Left forelimb (tissue), 1 donor: Measurements from ENCODE around the gene PSMD14.
"Not testable (repeated sequence)": the region's sequence is repeated elsewhere in the genome, so short reads cannot be mapped to it uniquely, and the experiment has no call there.

Experiments used
- DNase-seq: peaks from one replicate; pipeline ENCODE4 v3.0.0-alpha.2; 2018; ENCODE audit warnings: low spot score

PSMD14 gene

DNA sequence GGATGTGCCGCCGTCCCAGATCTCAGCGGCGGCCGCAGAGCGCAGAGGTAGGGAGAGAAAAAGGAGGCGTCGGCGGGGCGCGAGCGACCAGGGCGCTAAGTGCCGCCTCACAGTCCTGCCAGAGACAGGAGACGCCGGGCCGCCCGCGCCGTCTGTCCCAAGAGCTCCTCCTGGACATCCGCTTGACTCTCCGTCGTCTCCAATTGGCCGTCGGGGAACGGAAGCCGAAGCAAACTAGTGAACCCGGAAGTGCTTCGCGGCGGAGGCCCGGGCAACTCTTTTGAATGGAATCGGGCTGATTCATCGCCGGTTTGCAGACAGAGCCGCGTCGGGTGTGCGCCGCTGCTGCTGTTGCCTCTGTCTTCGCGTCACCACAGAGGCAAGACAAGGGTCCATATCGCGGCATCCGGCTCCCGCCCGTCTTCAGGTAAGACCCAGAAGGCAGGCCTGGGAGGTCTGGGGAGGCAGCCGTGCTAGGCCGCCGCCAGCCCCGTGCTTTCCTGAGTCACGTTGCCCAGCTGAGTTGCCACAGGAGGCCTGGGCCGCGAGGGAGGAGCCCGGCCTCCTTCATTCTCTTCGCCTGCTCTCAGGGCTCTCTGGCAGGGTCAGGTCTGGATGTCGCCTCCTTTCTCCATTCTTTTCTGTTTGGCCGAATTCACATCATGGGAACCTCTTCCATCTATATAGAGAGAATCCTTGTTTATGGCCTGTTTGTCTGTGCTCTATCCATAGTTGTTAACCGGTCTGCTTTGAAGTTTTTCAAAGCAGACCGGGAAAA, at the start of gene PSMD14:
PSMD14 (plus strand) TSS at position 248 of the 778 bp plus-strand sequence. CDS start 10,401 bp downstream, outside the sequence.
- peak; percentile 94 for DNase-seq

DNA sequence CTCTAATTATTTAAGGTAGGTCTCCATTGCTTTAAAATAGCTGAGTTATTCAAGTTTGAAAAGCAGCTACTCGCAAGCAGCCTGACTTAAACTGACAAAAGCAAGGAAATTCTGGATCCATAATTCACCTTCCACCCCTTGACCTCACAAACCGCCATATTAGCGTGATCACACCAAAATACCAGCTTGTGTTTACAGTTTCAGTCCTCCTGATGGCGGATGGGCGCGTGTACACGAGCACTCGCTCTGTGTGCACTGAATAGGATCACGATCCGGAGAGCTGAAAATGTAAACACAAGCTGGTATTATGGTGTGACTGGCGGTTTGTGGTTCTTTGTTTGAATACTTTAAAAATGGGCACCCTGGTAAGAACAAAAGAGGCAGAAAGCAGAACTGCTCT, 42.4 kb upstream of the PSMD14 start:
- DNase-seq = no peak

DNA sequence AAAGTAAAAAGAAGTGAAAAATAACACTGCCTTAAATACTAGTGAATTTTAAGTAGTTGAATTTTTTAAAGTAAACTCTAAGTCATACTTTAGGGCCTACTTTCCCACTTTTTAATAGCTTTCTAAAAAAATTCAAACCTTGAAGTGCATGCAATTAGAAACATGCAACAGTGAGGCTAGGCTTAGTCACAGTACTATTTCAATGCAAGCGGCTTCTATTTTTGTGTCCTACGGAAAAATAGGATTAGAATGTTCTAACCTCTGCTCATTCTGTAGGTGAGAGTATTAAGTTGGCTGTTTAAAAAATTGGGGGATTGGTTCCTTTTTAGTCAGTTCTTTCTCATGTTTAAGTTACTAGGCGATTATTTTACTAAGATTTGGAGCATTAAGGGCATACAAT, 39.1 kb upstream of the PSMD14 start:
- no peak for DNase-seq

DNA sequence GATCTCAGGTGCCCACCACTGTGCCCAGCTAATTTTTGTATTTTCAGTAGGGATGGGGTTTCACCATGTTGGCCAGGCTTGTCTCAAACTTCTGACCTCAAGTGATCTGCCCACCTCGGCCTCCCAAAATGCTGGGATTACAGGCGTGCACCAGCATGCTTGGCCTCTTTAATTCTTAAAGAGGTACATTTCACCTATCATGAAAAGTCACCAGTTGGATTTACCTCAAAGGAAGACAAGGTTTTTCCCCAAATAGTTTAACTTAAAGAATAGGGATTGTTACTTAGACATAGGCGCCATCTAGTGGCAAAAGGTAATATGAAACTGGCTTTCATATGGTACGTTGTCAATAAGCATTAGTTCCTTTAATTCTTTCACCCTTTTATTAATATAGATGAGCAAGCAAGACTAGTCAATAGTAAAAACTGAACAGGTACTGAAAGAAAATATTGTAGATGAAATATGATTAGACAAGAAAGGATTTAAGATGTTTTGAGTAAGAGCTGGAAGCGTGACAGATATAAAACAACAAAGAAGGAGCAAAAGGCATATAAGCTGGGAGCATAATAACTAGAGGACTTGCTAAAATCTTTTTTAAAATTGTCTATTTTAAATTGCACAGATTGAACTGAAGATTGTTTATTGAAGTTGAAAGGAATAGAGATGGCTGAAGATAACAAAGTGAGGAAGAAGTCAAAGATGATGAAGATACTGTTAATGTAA, 35.0 kb upstream of the PSMD14 start:
- DNase-seq = no peak

DNA sequence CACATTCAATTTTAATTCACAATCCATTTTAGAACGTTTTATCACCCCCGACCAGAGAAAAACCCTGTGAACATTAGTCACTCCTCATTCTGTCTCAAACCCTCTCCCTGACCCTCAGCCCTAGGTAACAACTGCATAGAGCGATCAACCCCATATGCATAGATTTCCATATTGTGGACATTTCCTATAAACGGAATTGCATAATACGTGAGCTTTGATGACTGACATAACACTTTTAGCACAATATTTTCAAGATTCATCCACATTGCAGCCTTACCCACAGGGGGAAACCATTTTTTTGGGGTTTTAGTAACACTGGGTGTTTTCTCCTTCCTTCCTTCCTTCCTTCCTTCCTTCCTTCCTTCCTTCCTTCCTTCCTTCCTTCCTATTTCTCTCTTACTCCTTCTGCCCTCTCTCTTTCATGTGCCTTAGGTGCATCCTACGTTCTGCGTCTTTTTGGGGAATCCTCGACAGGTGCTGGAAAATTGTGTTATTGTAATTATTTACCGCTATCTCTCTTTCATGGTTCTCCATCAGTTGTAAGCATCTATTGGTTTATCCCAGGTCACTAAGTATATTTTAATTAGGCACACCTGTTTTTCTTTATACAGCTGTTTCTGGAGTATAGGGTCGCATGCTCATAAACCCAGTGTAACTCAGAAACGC, 29.5 kb upstream of the PSMD14 start:
- DNase-seq = not testable (repeated sequence)

DNA sequence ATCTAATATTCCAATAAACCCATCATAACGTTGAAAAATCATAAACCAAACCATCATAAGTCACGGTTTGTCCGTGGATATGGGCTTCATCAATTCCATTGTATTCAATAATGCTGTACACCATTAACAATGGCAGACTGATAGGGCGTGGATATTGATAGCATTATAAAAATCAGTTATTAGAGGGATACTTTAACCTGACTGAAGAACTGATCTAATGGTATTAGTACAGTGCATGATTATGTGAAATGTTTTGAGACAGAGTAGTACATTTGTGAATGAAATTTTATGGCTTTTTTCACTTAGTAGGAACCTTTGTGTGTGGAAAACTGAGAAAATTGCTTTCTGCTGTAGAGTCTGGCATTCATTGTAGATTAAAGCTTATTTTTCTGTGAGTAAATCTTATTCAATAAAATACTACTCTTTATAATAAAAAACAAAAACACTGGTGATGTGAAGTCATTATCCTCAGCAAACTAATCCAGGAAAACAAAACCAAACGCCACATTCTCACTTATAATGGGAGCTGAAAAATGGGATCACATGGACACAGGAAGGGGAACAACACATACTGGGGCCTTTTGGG, 28.9 kb upstream of the PSMD14 start:
- not testable (repeated sequence) for DNase-seq

DNA sequence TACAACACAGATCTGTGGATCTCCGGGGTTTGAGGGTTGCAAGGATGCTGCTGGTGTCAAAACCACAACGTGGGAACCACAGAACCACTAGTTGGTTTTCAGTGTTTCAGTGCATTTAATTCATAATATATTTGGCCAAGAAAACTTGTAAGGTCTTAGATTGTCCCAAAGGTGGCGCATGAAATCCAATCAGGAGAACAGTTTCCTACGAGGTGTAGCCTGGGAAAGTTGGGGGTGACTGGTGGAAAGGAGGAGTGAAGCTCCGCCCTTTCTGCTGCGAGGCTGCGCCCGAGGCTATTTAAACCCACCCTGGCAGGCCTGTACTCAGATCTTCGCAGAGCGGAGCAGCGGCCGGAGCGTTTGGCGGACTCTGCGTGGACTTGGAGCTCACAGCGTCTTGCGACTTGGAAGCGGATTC, 27.3 kb upstream of the PSMD14 start:
- not testable (repeated sequence) for DNase-seq

DNA sequence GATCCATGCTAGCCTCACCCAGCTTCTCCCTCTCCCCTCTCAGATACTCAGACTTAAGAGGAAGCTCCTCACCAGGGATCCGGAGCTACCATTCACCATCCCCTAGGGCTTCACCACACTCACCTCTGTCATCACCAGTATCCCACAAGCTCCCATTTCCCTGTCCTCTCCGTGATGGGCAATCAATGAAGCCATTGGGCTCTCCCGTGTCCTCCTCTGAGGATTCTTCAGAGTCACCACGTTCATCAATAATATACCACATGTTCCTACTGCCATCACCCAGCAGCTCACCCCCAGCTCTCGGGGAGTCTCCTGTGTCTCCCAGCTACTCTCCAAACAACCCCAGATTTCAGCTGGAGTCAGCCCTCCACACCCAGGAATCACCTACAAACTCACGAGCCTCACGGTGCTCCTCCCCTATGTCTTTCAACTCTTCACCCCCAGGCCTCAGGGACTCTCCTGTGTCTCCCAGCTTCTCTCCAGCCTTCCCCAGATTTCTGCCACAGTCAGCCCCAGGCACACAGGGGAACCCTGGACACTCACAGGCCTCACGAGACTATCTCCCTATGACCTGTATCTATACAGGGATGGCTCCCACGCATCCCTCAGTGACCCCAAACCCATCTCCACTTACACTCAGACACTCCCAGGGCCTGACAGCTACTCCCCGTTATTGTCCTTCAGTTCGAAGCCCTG, 26.5 kb upstream of the PSMD14 start:
- DNase-seq = not testable (repeated sequence)

DNA sequence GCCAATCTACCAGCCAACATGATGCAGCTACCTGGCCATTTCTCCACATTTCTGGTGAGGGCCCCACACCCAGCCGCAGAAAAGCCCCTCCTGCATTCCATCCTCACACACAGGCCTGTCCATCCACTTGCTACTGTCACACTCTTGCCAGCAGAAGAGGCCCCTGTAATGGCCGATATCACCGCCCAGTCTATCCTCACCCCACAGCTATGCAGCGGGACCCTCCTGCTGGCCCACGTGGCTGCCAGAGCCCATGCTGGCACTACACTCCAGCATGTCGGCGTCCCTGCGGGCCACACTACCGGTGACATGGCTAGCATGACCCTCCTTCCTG, 25.9 kb upstream of the PSMD14 start:
- DNase-seq = not testable (repeated sequence)

DNA sequence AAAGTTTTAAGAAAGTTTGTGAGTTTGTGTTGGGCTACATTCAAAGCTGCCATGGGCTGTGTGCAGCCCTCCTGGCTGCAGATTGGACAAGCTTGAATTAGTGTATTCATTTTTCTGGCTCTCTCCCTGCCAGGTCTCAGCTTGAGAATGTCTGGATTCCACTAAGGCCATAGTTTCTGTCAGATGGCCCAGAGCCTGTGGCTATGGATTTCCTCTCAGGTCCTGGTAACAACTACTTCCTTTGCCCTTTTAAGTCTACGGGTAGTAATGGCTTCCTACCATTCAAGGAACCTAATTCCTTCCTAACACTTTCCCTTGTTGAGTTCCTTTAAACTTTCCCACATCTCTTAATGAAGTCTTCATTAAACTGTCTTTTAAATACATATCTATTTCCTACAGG, 24.3 kb upstream of the PSMD14 start:
- DNase-seq = no peak

DNA sequence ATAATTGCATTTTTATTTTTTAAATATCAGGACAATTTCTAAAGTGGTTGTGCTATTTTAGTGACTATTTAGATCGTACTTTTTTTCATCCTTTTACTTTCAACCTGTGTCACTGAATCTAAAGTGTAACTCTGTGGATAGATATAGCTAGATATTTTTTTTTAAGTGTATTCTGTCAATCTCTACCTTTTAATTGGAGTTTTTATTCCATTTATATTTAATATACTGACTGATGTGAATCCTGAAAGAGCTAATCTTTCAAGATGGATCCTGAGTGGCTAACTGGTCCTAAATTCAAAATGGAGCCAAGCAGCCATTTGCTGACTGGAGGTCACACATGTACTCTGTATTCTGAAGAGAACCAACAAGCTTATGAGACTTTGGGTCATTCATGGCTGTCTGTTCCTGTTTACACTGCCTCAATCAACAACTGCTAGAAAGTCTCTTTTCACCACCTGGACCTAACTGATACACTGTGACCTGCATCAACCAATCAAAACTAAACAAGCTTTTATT, 4.6 kb upstream of the PSMD14 start:
- DNase-seq = no peak

DNA sequence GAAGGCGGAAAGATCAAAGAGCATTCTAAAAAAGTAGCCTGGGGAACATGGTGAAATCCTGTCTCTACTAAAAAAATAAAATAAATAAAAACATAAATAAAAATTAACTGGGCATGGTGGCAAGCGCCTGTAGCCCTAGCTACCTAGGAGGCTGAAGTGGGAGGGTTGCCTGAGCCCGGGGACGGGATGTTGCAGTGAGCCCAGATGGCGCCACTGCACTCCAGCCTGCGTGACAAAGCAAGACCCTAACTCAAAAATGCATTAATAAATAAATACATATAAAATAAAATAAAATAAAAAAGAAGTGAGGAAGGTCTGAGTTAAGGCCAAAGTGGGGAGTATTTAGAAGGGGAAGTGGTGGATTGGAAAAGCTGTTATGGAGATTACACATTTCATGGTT, 1.3 kb upstream of the PSMD14 start:
- no peak for DNase-seq

DNA sequence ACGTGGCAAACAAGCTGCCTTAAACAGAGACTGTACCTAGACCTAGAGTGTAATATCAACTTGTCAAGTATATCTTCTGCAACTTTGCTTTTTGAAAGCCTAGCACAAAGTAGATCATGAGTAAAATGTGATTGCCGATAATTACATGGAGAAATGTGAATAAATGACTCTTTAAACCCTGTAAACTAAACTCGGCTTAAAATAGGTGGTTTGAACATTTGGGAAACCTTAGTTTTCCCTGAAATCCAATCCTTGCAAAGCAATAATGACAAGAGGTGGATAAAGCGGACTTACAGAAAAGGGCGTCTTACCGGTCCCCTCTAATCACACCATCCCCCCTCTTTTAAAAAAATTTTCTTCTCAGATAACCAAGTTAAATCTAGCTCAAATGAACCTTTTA, 549 bp upstream of the PSMD14 start:
- DNase-seq = no peak

DNA sequence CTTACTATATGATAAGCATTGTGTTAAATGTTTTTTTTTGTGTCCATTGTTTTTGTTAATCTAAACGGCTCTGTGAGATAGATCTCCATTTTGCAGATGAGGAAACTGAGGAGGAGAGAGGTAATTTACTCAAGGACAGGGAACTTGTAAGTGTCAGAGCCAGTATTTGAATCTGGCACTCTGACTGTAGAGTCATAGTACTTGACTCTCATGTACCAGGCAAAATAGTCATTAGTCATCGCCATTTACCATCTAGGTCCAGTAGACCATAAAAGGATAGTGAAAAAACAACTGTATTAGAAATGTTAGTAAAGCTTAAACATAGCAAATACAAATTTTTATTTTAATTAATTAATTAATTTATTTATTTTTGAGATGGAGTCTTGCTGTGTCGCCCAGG, 4.8 kb downstream of the PSMD14 start:
- DNase-seq = no peak

DNA sequence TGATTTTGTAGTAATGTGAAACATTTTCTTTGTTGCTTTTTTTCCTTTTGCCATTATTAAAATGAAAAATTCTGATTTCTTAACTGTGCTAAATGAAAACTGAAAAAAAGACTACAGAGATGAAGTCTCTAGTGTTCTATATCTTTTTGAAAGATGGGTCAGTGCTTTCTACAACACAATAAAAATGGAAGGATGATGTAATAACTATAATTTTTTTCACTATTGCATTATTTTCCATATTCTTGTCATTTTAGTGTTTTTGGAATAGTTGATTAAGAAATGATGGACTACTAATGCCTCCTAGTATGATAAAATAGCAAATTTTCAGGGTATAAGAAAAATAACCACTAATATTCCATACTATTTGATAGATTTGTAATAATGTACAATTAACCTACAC, 7.2 kb downstream of the PSMD14 start:
- DNase-seq = no peak

DNA sequence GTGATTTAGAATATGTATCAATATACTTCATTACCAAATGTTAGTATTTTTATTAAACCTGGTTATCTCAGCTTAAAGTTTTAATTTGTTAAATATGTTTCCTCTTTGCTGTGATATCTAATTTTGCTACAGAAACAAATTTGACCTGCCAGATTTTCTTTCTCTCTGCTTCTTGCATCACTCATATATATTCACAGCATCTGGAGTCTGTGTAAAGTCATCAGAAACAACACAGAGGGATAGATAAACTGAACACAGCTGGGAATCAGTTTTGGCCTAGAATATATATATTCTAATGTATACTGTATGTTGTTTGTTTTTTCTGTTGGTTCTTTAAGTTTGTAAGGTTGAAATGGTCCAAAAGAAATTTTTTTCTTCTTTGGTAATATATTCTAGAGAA, 8.5 kb downstream of the PSMD14 start:
- no peak for DNase-seq

DNA sequence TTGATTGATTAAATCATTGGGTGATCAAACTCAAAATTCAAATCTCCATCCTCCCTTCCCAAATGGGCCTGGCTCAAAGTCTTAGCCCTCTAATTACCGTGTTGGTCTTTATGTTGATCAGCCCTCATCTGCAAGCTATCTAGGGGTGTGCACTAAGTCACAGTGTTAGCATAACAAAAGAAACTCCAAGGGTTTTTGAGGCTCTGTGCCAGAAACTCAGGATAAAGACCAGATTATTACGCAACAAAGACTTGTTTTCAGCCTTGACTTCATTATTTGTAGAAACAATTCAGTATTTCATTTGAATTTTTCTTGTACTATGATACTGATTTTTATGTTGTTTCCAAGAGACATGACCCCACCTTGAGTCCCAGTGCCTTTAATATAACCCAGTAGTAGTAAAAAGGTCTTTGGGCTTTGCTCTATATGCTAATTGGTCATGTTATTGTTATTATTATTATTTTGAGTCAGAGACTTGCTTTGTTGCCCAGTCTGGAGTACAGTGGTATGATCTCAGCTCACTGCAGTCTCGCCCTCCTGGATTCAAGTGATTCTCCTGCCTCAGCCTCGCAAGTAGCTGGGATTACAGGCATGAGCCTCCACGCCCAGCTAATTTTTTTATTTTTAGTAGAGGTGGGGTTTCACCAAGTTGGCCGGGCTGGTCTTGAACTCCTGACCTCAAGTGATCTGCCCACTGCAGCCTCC, 13.9 kb downstream of the PSMD14 start:
- no peak for DNase-seq

DNA sequence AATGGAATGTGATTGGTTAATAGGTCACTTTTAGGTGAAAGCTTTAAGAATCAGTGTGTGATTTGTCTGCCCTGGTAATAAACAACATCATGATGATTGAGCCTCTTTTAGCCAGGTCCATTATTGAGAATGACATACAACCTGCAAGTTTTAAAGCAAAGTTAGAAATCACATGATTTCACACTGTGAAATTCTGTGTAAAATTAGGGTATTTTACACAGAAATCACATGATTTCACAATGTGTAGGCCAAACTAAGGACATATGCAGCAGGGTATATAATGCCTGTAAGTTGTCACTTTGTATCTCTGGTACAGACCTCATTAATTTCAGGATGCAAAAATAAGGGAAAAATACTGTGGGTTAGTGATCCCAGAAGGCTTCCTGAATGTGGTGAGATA, 16.7 kb downstream of the PSMD14 start:
- DNase-seq = no peak

DNA sequence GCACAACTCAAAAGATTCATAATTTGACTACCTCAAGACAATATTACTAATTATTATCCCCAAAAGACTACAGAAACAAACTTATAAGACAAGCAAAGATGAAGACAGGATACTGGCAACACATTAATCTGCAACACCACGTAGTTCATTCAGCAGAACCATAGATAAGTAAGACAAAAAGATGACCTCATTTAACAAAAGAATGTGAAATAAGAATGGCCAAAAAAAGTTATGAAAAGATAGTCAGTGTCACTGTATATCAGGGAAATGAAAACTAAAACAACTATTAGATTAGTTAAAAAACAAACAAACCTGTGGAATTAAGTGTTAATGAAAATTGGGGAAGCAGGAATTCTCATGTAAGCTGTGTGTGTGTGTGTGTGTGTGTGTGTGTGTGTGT, 19.4 kb downstream of the PSMD14 start:
- no peak for DNase-seq

DNA sequence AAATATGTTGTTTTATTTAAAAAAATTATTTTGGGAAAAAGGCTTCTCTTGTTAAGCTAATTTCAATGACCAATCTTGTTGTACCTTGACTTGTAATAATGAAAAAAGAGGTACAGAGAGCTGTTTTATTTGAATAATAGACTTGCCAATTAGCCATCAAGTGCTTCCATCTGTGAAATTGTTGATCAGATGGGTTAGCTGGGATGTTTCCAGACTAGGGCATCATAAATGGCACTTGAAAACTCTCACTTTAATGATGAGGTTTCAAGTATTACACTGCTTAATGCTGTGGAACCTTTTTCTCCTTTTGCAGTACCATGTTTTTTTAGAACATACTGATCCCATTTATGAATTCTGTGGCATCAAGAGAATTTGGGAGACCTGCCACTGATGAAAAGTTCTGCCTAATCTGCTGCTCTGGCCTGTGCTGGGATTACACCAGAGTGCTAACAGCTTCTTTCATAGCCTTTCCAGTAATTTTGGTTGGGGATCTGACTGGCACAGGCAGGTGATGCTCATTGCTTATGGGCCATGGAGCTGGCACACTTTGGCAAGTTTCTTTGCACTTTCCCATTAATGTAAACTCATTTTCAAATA, 24.2 kb downstream of the PSMD14 start:
- no peak for DNase-seq

DNA sequence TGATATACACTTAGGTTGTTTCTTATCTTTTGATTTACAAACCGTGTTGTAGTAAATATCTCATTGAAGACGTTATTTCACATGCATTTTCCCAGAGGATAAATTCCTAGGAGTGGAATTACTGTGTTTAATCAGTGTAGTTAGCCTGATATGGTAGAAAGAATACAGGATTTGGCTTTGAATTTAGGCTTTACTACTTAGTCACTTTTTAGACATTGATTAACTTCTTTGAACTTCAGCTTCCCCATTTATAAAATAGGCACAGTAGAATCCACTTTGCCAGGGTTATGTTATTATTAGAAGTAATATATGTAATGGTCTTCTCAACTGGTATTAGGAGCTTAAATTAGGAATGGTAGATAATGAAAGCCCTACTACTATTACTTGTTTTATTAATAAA, 27.4 kb downstream of the PSMD14 start:
- no peak for DNase-seq
